ENCODE measurements around the gene TSPAN9.

TSPAN9 gene

GRCh38 chr12:3040026-3040656 lies 37.0 kb upstream of the TSPAN9 start:
- TF ChIP-seq CTCF (conservative IDR thresholded peaks at IDR 0.05) = no peak
- no peak overlapping the region for H3K27ac ChIP-seq

GRCh38 chr12:3040663-3041544 lies 36.3 kb upstream of the TSPAN9 start:
- TF ChIP-seq CTCF (conservative IDR thresholded peaks at IDR 0.05) = no peak

GRCh38 chr12:3041558-3042164 lies 35.5 kb upstream of the TSPAN9 start:
- peak; percentile 81 for TF ChIP-seq CTCF (conservative IDR thresholded peaks at IDR 0.05)
- H3K27ac ChIP-seq = peak overlapping the region; percentile 38

More at GRCh38 chr12:3040663-3041544, 36.3 kb upstream of the TSPAN9 start:
- no peak overlapping the region for H3K27ac ChIP-seq

GRCh38 chr12:3042394-3042793 lies 34.8 kb upstream of the TSPAN9 start:
- peak overlapping the region; percentile 38 for H3K27ac ChIP-seq
- no peak for TF ChIP-seq CTCF (conservative IDR thresholded peaks at IDR 0.05)

GRCh38 chr12:3042826-3043225 lies 34.4 kb upstream of the TSPAN9 start:
- peak overlapping the region; percentile 38 for H3K27ac ChIP-seq
- no peak for TF ChIP-seq CTCF (conservative IDR thresholded peaks at IDR 0.05)

GRCh38 chr12:3043406-3043805 lies 33.8 kb upstream of the TSPAN9 start:
- H3K27ac ChIP-seq = no peak overlapping the region
- no peak for TF ChIP-seq CTCF (conservative IDR thresholded peaks at IDR 0.05)

- no peak for TF ChIP-seq CTCF (conservative IDR thresholded peaks at IDR 0.05)
- H3K27ac ChIP-seq = no peak overlapping the region
Measured at GRCh38 chr12:3044141-3044630, 33.0 kb upstream of the TSPAN9 start.
